ENCODE measurements around the gene TNNT1.

DNA sequence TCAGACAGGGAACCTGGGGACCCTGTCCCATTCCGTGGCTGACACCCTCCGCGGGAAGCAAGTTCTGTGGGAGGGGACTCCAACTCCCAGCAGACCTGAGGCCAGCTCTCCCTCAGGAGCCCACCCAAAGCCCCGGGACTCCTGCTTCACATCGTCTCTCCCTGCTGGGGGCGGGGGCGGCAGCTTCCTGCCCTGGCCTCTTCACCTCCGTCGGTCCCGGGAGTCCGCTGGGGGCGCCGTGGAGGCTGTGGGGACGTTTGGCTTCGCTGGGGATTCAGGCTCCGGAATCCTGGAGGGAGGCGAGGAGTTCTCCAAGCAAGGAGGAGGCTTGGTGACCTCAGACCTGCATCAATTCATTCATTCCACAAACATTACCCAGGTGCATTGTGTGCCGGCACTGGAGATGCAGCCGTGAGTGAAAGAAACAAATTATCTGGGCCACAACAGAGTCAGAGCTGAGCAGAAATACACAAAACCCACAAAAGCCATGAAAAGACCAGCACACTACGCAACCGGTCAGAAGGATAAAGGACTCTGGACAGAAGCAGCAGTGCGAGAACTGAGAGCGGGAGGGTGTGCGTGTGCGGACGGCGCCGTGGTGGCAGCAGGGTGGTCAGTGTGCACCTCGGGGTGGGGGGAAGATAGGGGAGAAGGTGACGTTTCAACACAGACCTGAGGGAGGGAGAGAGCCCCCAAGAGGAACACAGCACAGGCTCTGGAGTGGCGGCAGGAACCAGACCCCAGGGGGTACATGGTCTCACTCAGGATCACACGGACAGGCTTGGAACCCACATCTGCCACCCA, 54.3 kb downstream of the TNNT1 start:
- TF ChIP-seq, protein P1, sequence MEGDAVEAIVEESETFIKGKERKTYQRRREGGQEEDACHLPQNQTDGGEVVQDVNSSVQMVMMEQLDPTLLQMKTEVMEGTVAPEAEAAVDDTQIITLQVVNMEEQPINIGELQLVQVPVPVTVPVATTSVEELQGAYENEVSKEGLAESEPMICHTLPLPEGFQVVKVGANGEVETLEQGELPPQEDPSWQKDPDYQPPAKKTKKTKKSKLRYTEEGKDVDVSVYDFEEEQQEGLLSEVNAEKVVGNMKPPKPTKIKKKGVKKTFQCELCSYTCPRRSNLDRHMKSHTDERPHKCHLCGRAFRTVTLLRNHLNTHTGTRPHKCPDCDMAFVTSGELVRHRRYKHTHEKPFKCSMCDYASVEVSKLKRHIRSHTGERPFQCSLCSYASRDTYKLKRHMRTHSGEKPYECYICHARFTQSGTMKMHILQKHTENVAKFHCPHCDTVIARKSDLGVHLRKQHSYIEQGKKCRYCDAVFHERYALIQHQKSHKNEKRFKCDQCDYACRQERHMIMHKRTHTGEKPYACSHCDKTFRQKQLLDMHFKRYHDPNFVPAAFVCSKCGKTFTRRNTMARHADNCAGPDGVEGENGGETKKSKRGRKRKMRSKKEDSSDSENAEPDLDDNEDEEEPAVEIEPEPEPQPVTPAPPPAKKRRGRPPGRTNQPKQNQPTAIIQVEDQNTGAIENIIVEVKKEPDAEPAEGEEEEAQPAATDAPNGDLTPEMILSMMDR (conservative IDR thresholded peaks at IDR 0.05; ENCODE audit: low read length), result no peak
- TF ChIP-seq EZH2phosphoT487 (IDR thresholded peaks at IDR 0.05; ENCODE audit: borderline replicate concordance), result no peak

All from Loucy (cell line).